DND-41 (cell line): ENCODE measurements around the gene EMP1.

ENCODE experiments used
- ATAC-seq: fragments of 200-7000 bp; cut with Tn5 transposase; 3 replicates; pipeline ENCODE4 v1.9.1; 2021; ENCODE audit warnings: low read depth; ENCODE audit not compliant: insufficient read depth
- DNase-seq: peaks from one replicate; pipeline ENCODE4 v3.0.0-alpha.2; 2020
- H2AFZ ChIP-seq: 2 replicates; pipeline ENCODE4 v1.6.0; 2012; ENCODE audit warnings: low read depth, low read length
- H3K27ac ChIP-seq: 2 replicates; pipeline ENCODE4 v1.5.1; 2012; ENCODE audit warnings: low read length, inconsistent platforms
- H3K27me3 ChIP-seq: fragments of 200-600 bp; sonication (generic); 2 replicates; pipeline ENCODE4 v1.6.0; 2012; ENCODE audit warnings: low read length, mild to moderate bottlenecking, inconsistent platforms; ENCODE audit not compliant: insufficient read depth, poor library complexity
- H3K36me3 ChIP-seq: 2 replicates; pipeline ENCODE4 v1.5.1; 2012; ENCODE audit warnings: low read length, inconsistent platforms; ENCODE audit not compliant: insufficient read depth
- H3K4me1 ChIP-seq: 2 replicates; pipeline ENCODE4 v1.5.1; 2012; ENCODE audit warnings: mild to moderate bottlenecking, low read length; ENCODE audit not compliant: insufficient read depth
- H3K4me2 ChIP-seq: 2 replicates; pipeline ENCODE4 v1.6.0; 2012; ENCODE audit warnings: mild to moderate bottlenecking, moderate library complexity, low read length, inconsistent platforms; ENCODE audit not compliant: insufficient read depth
- H3K4me3 ChIP-seq, 2 experiments: fragments of 200-600 bp in 1 of 2; shearing (Covaris generic) in 1 of 2; 2 replicates each; pipeline ENCODE4 v1.5.1; 2012 to 2016; ENCODE audit warnings: inconsistent platforms in 2 of 2, low read length in 2 of 2, mild to moderate bottlenecking in 2 of 2, low read depth in 1 of 2, moderate library complexity in 1 of 2
- H3K79me2 ChIP-seq: 2 replicates; pipeline ENCODE4 v1.6.0; 2012; ENCODE audit warnings: low read length, inconsistent platforms; ENCODE audit not compliant: insufficient read depth
- H3K9ac ChIP-seq: 2 replicates; pipeline ENCODE4 v1.6.0; 2012; ENCODE audit warnings: low read depth, mild to moderate bottlenecking, inconsistent platforms, low read length, moderate library complexity
- H3K9me3 ChIP-seq: 2 replicates; pipeline ENCODE4 v1.5.1; 2012; ENCODE audit warnings: low read length, moderate library complexity, mild to moderate bottlenecking, inconsistent platforms; ENCODE audit not compliant: insufficient read depth, severe bottlenecking
- H4K20me1 ChIP-seq: 2 replicates; pipeline ENCODE4 v1.6.0; 2012; ENCODE audit warnings: low read length; ENCODE audit not compliant: insufficient read depth
- CTCF ChIP-seq: IDR thresholded peaks from 2 replicates; pipeline ENCODE4 v1.5.1; 2012; ENCODE audit warnings: borderline replicate concordance, low read length, moderate library complexity, mild to moderate bottlenecking; ENCODE audit not compliant: poor library complexity, severe bottlenecking; ENCODE audit errors: extremely low read depth
- EZH2 ChIP-seq: IDR thresholded peaks from 3 replicates; pipeline ENCODE4 v1.6.1; 2012; ENCODE audit warnings: borderline replicate concordance, low read depth, mild to moderate bottlenecking, moderate library complexity, low read length, inconsistent platforms; ENCODE audit not compliant: severe bottlenecking

Gene EMP1

GRCh38 chr12:13197032-13197431 is 506 bp downstream of the EMP1 start:
- Histone ChIP-seq H3K79me2 (no peaks in the 10 kb centered on the region), H3K4me1 (no peaks in the 10 kb centered on the region), H2AFZ (no peak overlapping the region), H3K9me3 (no peaks in the 10 kb centered on the region), H3K4me3 (no peak overlapping the region), H3K36me3 (no peaks in the 10 kb centered on the region), H3K9ac (no peak overlapping the region), H4K20me1 (no peaks in the 10 kb centered on the region), H3K27me3 (peaks cover 45% of the 10 kb centered on the region), H3K4me2 (no peak overlapping the region), H3K27ac (no peak overlapping the region)
- DNase-seq = no peak
- TF ChIP-seq CTCF (no peak), EZH2 (no peak)
- no peak for ATAC-seq

GRCh38 chr12:13197526-13198143 is 1.1 kb downstream of the EMP1 start:
- Histone ChIP-seq H3K4me1 (no peaks in the 10 kb centered on the region), H3K4me3 (no peak overlapping the region), H2AFZ (no peak overlapping the region), H3K27me3 (peaks cover 45% of the 10 kb centered on the region), H3K27ac (no peak overlapping the region), H3K4me2 (no peak overlapping the region), H4K20me1 (no peaks in the 10 kb centered on the region), H3K9ac (no peak overlapping the region), H3K9me3 (no peaks in the 10 kb centered on the region), H3K36me3 (no peaks in the 10 kb centered on the region), H3K79me2 (no peaks in the 10 kb centered on the region)
- DNase-seq (no peak), ATAC-seq (no peak)
- TF ChIP-seq CTCF (no peak), EZH2 (no peak)

- Histone ChIP-seq H3K4me2 (no peak overlapping the region), H3K27ac (no peak overlapping the region), H3K9me3 (no peaks in the 10 kb centered on the region), H3K4me1 (no peaks in the 10 kb centered on the region), H3K9ac (no peak overlapping the region), H3K4me3 (no peak overlapping the region), H3K79me2 (no peaks in the 10 kb centered on the region), H2AFZ (no peak overlapping the region), H3K36me3 (no peaks in the 10 kb centered on the region), H4K20me1 (no peaks in the 10 kb centered on the region), H3K27me3 (peaks cover 45% of the 10 kb centered on the region)
- DNase-seq (no peak), ATAC-seq (no peak)
- TF ChIP-seq EZH2 = no peak
- no peak for TF ChIP-seq CTCF
Observed at GRCh38 chr12:13198241-13198640, 1.7 kb downstream of the EMP1 start.

- Histone ChIP-seq H3K36me3 (no peaks in the 10 kb centered on the region), H3K27me3 (peaks cover 46% of the 10 kb centered on the region), H3K4me1 (no peaks in the 10 kb centered on the region), H3K27ac (no peak overlapping the region), H3K4me3 (no peak overlapping the region), H3K4me2 (no peak overlapping the region), H4K20me1 (no peaks in the 10 kb centered on the region), H3K9me3 (no peaks in the 10 kb centered on the region), H2AFZ (no peak overlapping the region), H3K9ac (no peak overlapping the region), H3K79me2 (no peaks in the 10 kb centered on the region)
- no peak for DNase-seq
- ATAC-seq = no peak
- TF ChIP-seq EZH2 (no peak), CTCF (no peak)
Observed at GRCh38 chr12:13198876-13199275, 2.4 kb downstream of the EMP1 start.
